Lower leg skin (tissue), 4 donors: ENCODE data around the gene MARCHF10. TPM values are rescaled to one million over a fixed set of nuclear protein-coding genes. Genes with fewer than 3 reads are reported as not detected.
A peak's percentile ranks its signal among the peaks of the same experiment; 100 is the strongest.

Experiments used
- DNase-seq, 2 donors: peaks; one replicate each; pipeline ENCODE4 v3.0.0-alpha.2; 2019; ENCODE audit warnings: low spot score in 2 of 2
- H3K4me3 ChIP-seq: fragments of 200-600 bp; sonication (generic); 2 replicates; pipeline ENCODE4 v1.5.1; 2017; ENCODE audit warnings: mild to moderate bottlenecking, low read depth; ENCODE audit not compliant: poor library complexity, severe bottlenecking
- POLR2A ChIP-seq, 2 donors: fragments of 450-650 bp; IDR thresholded peaks; one replicate each; pipeline ENCODE4 v1.6.1; 2016 to 2017; ENCODE audit warnings: antibody characterized with exemption in 2 of 2, mild to moderate bottlenecking in 1 of 2, moderate library complexity in 1 of 2
- WGBS, 2 donors: methylation state at CpG; one replicate each; pipeline ENCODE4 v1.1.5; 2018; 5-methylcytosine and 5-hydroxymethylcytosine counted together
- intact Hi-C: fragments of 100-400 bp; cut with DNase I; formaldehyde crosslinking; loops from one replicate; pipeline ENCODE4 v1.15.0; 2023; ENCODE audit warnings: low total_unique reads
- total RNA-seq, 4 donors: library from RNA; depleted of rRNA; stranded (reverse); fragments of >200 nt; gene quantifications; one replicate each; pipeline ENCODE4 v1.1.0, GENCODE V29; 2016
- TF ChIP-seq, protein P1 (sequence below), 3 donors: fragments of 450-650 bp; IDR thresholded peaks; one replicate each; pipeline ENCODE4 v1.5.1; 2016; ENCODE audit warnings: antibody characterized with exemption in 3 of 3, mild to moderate bottlenecking in 3 of 3, moderate library complexity in 2 of 3

MARCHF10 gene
- total RNA-seq, 4 donors from 2014 or later, result not detected

- 54 to 71% methylated on average over 2 to 6 of the region's 6 CpGs for WGBS, 2 donors
- DNase-seq, result no peak
- intact Hi-C loops, result no loop called here
- no peak overlapping the region for H3K4me3 ChIP-seq
- no peak for TF ChIP-seq POLR2A (IDR thresholded peaks at IDR 0.05)
- TF ChIP-seq, protein P1, sequence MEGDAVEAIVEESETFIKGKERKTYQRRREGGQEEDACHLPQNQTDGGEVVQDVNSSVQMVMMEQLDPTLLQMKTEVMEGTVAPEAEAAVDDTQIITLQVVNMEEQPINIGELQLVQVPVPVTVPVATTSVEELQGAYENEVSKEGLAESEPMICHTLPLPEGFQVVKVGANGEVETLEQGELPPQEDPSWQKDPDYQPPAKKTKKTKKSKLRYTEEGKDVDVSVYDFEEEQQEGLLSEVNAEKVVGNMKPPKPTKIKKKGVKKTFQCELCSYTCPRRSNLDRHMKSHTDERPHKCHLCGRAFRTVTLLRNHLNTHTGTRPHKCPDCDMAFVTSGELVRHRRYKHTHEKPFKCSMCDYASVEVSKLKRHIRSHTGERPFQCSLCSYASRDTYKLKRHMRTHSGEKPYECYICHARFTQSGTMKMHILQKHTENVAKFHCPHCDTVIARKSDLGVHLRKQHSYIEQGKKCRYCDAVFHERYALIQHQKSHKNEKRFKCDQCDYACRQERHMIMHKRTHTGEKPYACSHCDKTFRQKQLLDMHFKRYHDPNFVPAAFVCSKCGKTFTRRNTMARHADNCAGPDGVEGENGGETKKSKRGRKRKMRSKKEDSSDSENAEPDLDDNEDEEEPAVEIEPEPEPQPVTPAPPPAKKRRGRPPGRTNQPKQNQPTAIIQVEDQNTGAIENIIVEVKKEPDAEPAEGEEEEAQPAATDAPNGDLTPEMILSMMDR (IDR thresholded peaks at IDR 0.05), result no peak
These were observed 133.8 kb downstream of the MARCHF10 start for GRCh38 chr17:62674363-62674739.

DNA sequence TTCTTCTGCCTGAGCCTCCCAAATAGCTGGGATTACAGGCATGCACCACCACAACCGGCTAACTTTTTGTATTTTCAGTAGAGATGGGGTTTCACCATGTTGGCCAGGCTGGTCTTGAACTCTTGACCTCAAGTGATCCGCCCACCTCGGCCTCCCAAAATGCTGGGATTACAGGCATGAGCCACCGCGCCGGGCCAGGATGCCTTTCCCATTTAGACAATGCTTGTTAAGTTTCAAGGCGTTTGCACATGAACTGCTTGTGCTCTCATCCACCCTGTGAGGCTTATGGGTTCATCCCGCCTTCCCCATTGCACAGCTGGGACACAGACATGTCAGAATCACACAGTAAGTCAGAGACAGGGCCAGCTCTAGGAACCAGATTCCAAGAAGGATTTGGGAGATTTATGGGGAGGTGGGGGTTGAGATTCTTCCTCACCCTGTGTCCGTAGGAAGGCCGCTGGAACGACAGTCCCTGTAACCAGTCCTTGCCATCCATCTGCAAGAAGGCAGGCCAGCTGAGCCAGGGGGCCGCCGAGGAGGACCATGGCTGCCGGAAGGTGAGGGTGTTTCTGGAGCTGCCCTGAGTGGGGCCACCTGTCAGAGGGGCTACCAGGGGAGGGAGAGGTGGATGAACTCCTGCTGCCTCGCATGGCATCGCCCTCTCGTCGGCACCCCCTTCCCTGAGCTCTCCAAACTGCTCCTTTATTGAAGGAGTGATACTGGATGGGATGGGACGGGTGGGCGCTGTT is 134.3 kb downstream of the MARCHF10 start:
- intact Hi-C loops, result no loop called here
- no peak for DNase-seq

DNA sequence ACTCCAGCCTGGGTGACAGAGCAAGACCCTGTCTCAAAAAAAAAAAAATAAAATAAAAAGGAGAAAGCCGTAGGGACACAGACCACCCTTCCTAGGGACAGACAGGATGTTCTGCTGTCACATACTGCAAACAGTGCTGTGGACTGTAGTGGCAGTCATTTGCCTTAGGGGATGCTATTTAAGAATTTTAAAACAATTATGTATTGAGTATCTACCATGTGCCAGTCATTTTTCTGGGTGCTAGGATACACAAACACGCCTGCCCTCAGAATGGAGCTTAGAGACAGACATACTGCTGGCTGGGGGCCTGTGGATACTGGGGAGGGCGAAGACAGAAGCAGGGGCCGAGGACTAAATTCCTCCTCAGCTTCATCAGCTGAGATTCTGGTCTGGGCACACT is 135.2 kb downstream of the MARCHF10 start:
- H3K4me3 ChIP-seq, result no peak overlapping the region
- TF ChIP-seq, protein P1 (IDR thresholded peaks at IDR 0.05), result no peak
- no peak for TF ChIP-seq POLR2A (IDR thresholded peaks at IDR 0.05)
- no peak for DNase-seq
- intact Hi-C loops, result no loop called here
- 82 to 93% methylated on average over 4 of the region's 4 CpGs for WGBS, 2 donors

More for the DNA sequence above, 134.3 kb downstream of the MARCHF10 start:
- H3K4me3 ChIP-seq, result no peak overlapping the region
- TF ChIP-seq, protein P1 (IDR thresholded peaks at IDR 0.05), result no peak
- no peak for TF ChIP-seq POLR2A (IDR thresholded peaks at IDR 0.05)
- 79 to 80% methylated on average over 17 to 19 of the region's 20 CpGs for WGBS, 2 donors

DNA sequence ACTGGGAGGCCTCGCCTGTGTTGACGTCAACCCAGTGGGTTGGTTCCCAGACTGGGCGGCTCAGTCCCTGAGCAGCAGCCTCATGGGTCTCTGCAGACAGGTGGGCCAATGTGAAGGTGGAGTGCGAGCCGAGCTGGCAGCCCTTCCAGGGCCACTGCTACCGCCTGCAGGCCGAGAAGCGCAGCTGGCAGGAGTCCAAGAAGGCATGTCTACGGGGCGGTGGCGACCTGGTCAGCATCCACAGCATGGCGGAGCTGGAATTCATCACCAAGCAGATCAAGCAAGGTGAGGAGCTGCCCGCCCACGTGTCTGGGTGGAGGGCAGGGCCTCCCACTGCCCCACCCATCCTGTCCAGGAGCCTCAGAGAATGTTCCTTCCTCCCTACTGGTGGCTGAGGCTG is 136.6 kb downstream of the MARCHF10 start:
- H3K4me3 ChIP-seq, result no peak overlapping the region
- peak in 1 of 2 donors; percentile 47 for DNase-seq
- 29 to 31% methylated on average over 10 to 14 of the region's 14 CpGs for WGBS, 2 donors
- TF ChIP-seq, protein P1 (IDR thresholded peaks at IDR 0.05), result no peak
- no peak for TF ChIP-seq POLR2A (IDR thresholded peaks at IDR 0.05)
- intact Hi-C loops, result no loop called here

- intact Hi-C loops, result no loop called here
- TF ChIP-seq POLR2A (IDR thresholded peaks at IDR 0.05), result no peak
- TF ChIP-seq, protein P1 (IDR thresholded peaks at IDR 0.05), result no peak
- WGBS, 2 donors, result 51 to 58% methylated on average over 23 to 24 of the region's 24 CpGs
These were observed 137.8 kb downstream of the MARCHF10 start for GRCh38 chr17:62670202-62670821.

More at GRCh38 chr17:62670202-62670821, 137.8 kb downstream of the MARCHF10 start:
- no peak overlapping the region for H3K4me3 ChIP-seq
- DNase-seq, result peak in 1 of 2 donors; percentile 60
